GM12864 (cell line): ENCODE measurements around the gene SCFD2.

Experiments used
- DNase-seq: peaks from one replicate; pipeline ENCODE4 v3.0.0-alpha.2; 2011; ENCODE audit warnings: low read depth
- H3K4me3 ChIP-seq: 2 replicates; pipeline ENCODE4 v1.5.1; 2011; ENCODE audit warnings: mild to moderate bottlenecking, low read depth, low read length, control low read depth
- TF ChIP-seq, protein P1 (sequence below): IDR thresholded peaks from 2 replicates; pipeline ENCODE4 v1.5.1; 2011; ENCODE audit warnings: low read depth, mild to moderate bottlenecking, moderate library complexity, low read length, control low read depth, inconsistent platforms; ENCODE audit errors: missing control alignments

SCFD2 gene

GRCh38 chr4:52937829-52938228 lies 428.0 kb downstream of the SCFD2 start:
- no peak for DNase-seq
- no peak overlapping the region for H3K4me3 ChIP-seq
- TF ChIP-seq, protein P1, sequence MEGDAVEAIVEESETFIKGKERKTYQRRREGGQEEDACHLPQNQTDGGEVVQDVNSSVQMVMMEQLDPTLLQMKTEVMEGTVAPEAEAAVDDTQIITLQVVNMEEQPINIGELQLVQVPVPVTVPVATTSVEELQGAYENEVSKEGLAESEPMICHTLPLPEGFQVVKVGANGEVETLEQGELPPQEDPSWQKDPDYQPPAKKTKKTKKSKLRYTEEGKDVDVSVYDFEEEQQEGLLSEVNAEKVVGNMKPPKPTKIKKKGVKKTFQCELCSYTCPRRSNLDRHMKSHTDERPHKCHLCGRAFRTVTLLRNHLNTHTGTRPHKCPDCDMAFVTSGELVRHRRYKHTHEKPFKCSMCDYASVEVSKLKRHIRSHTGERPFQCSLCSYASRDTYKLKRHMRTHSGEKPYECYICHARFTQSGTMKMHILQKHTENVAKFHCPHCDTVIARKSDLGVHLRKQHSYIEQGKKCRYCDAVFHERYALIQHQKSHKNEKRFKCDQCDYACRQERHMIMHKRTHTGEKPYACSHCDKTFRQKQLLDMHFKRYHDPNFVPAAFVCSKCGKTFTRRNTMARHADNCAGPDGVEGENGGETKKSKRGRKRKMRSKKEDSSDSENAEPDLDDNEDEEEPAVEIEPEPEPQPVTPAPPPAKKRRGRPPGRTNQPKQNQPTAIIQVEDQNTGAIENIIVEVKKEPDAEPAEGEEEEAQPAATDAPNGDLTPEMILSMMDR = no peak

DNA sequence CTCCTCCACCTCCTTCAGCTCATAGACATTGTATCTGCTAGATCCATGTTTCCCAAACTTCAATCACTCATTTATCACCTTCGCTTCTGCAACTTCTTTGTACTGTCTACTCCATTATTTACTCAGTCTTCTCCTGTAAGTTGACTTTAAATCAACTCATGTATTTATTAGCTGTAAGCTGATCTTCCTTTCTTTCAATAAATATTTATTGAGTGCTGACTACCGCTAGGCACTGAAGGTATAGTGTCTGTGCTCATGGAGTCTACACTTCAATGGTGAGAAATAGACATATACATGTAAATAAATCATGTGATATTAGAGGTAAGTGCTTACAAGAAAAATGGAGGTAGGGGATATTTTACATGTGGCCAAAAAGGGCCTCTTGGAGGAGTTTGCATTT lies 429.1 kb downstream of the SCFD2 start:
- H3K4me3 ChIP-seq = no peak overlapping the region
- DNase-seq = no peak
- TF ChIP-seq, protein P1 = no peak

- TF ChIP-seq, protein P1 = no peak
- DNase-seq = no peak
- H3K4me3 ChIP-seq = no peak overlapping the region
Observed at GRCh38 chr4:52935317-52935716, 430.5 kb downstream of the SCFD2 start.

DNA sequence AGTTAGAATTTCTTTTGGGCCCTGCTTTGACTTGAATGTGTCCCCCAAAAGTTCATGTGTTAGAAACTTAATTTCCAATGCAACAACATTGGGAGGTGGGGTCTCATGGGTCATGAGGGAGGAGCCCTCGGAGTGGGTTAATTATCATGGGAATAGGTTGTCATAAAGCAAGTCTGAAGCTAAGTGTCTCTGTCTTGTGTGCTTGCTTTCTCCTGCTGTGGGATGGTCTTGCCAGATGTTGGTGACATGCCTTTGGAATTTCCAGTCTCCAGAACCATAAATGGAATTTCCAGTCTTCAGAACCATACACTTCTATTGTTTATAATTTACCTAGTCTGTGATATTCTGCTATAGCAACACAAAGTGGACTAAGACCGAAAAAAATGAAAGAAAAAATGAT lies 432.1 kb downstream of the SCFD2 start:
- TF ChIP-seq, protein P1 = no peak
- no peak overlapping the region for H3K4me3 ChIP-seq
- DNase-seq = no peak

DNA sequence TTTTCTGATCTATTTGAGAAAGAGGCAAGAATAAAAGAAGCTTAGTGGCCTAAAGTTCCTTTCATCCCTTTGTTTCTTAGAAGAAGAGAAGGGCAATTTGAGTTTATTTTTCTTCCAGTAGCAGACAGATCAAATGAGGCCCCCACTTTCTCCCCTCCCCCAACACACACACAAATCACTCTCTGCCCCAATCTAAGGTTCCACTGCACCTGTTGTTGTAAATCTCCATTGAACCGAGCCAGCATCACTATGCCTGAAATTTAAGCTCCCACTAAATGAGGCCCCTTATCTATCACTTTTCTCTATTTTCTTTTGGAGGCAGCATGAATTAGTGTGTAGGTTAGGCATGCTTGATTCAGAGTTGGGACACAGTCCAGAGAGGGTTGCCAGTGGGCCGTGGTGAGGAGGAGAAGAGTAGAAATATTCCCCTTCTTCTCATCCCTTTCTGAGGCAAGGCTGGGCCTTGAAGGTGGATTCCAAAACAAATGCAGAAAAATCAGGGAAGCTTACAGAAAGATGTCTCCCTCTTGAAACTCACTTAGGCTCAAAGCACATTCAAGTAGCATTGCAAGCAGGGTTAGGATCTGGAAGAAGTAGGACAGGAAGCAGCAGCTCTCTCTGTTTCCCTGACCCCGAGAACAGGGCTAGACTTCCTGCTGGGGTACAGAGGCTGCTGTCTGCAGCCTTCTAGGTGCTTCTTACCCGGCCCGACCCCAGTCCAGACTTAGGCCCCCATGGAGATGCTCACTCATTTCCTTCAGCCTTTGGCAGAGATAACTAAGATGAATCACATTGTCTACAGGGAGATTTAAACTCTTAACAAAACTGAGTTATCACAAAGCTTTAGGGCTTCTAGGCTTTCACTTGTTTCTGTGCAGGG lies 433.0 kb downstream of the SCFD2 start:
- DNase-seq = no peak
- TF ChIP-seq, protein P1 = no peak
- H3K4me3 ChIP-seq = no peak overlapping the region

DNA sequence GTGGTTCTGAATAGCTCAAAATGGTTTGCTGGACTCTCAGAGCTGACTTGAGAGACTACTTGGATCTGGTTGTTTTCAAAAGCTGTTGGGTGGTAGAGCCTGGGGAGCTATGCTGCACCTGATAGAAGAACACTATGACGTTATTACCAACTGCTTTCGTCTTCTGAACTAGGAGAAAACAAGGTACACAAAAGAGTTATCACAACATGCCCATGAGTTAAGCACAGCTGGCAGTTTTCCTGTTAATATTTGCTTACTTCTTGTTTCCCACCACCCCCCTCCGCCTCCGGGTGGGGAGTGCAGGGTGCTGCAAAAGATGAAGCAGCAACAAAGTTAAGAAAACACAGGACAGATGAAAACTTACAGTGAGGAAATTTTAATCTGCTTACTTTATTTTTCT lies 434.6 kb downstream of the SCFD2 start:
- TF ChIP-seq, protein P1 = no peak
- H3K4me3 ChIP-seq = no peak overlapping the region
- no peak for DNase-seq

GRCh38 chr4:52926196-52926974 lies 439.5 kb downstream of the SCFD2 start:
- TF ChIP-seq, protein P1 = no peak
- H3K4me3 ChIP-seq = no peak overlapping the region

More at GRCh38 chr4:52926196-52926974, 439.5 kb downstream of the SCFD2 start:
- DNase-seq = no peak
